Measurements from ENCODE around the gene MSANTD7. TPM values are rescaled to one million over a fixed set of nuclear protein-coding genes. Genes with fewer than 3 reads are reported as not detected.

Gene MSANTD7
- total and polyA plus RNA-seq, 2 of the 13 experiments (the other 11 are each of a cell fraction or from before 2014, with no cell fraction given): 3.7 to 16.7 TPM

DNA sequence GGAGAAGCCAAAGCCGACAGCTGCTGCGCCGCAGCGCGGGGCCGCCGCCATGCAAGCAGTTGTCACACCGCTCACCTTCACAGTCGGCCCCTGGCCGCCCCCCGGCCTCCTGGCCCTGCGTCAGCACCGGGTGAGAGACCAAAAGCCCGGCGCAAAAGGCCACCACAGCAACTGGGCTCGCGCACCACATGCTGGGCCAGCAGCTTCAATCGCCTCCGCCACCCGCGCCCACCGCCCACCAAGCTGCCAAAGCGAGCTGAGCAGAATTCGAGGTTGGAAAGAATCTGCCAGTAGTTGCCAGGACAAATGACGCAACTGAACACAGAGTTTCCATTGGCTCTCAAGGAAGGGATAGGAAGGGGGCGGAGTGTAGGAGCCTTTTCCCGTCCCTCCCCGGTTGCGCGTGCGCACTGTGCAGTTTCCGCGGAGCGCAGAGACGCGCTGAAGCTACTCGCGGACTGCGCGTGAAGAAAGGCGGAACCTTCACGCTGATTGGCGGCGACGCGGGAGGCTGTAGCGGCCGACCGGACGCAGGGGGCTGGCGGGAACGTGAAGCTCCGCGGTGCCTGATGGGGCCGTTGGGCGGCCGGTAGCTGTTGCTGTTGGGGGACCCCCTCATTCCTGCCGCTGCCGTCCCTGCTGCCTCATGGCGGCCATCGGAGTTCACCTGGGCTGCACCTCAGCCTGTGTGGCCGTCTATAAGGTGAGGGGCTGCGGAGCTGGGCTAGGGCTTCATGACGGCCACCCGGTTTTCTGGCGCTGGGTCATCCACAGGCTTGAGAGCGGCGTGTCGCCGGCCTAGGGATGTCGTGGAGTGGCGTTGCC, at the start of gene MSANTD7, which contains the start of the genes CDNF and HSPA14 (continued):
- TF ChIP-seq PHF8 (CRISPR knock-in tag; IDR thresholded peaks at IDR 0.05) (peak; percentile 93), ZNF800 (CRISPR knock-in tag; IDR thresholded peaks at IDR 0.05) (peak; percentile 76; the same call in 1 of the 2 replicates)
- TF ChIP-seq, protein P1, sequence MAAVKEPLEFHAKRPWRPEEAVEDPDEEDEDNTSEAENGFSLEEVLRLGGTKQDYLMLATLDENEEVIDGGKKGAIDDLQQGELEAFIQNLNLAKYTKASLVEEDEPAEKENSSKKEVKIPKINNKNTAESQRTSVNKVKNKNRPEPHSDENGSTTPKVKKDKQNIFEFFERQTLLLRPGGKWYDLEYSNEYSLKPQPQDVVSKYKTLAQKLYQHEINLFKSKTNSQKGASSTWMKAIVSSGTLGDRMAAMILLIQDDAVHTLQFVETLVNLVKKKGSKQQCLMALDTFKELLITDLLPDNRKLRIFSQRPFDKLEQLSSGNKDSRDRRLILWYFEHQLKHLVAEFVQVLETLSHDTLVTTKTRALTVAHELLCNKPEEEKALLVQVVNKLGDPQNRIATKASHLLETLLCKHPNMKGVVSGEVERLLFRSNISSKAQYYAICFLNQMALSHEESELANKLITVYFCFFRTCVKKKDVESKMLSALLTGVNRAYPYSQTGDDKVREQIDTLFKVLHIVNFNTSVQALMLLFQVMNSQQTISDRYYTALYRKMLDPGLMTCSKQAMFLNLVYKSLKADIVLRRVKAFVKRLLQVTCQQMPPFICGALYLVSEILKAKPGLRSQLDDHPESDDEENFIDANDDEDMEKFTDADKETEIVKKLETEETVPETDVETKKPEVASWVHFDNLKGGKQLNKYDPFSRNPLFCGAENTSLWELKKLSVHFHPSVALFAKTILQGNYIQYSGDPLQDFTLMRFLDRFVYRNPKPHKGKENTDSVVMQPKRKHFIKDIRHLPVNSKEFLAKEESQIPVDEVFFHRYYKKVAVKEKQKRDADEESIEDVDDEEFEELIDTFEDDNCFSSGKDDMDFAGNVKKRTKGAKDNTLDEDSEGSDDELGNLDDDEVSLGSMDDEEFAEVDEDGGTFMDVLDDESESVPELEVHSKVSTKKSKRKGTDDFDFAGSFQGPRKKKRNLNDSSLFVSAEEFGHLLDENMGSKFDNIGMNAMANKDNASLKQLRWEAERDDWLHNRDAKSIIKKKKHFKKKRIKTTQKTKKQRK (IDR thresholded peaks at IDR 0.05; ENCODE audit: low read length): no peak

GRCh38 chr10:14798636-14799035, 39.5 kb upstream of the MSANTD7 start:
- H3K27me3 ChIP-seq (ENCODE audit: control insufficient read depth in 1 of 2, insufficient read depth in 2 of 2, low read length in 2 of 2): no peaks in the 10 kb centered on the region; a peak in 1 of 5 replicates
- ATAC-seq: no peak
- H3K36me3 ChIP-seq (replicated peaks in 1 of 2; ENCODE audit: control insufficient read depth in 1 of 2, insufficient read depth in 2 of 2, low read length in 2 of 2): no peaks in the 10 kb centered on the region
- H3K4me1 ChIP-seq (ENCODE audit: insufficient read depth, low read length): no peaks in the 10 kb centered on the region
- H3K9me3 ChIP-seq (ENCODE audit: low read length): no peaks in the 10 kb centered on the region
- no peaks in the 10 kb centered on the region for H3K79me2 ChIP-seq (ENCODE audit: insufficient read depth, low read length)
- H3K27ac ChIP-seq (ENCODE audit: extremely low read length, insufficient read depth, low read length): no peak overlapping the region
- no peak overlapping the region for H3K9ac ChIP-seq (ENCODE audit: insufficient read depth, low read depth, low read length)
- H2AFZ ChIP-seq (ENCODE audit: low read length): no peak overlapping the region
- no peaks in the 10 kb centered on the region for H4K20me1 ChIP-seq (ENCODE audit: insufficient read depth, low read length)
- H3K4me3 ChIP-seq (replicated peaks in 1 of 3; ENCODE audit: insufficient read depth in 1 of 3, low read depth in 2 of 3, low read length in 3 of 3): no peak overlapping the region
- intact Hi-C loops (cut with micrococcal nuclease; ENCODE audit: unreplicated experiment) (no loop called here), in situ Hi-C loops (cut with HindIII; ENCODE audit: extremely low pct_ligation_motif_present, low pct_unique_long_range_greater_than_20kb) (no loop called here)
- H3K4me2 ChIP-seq (ENCODE audit: low read depth, low read length): no peak overlapping the region
- DNase-seq (ENCODE audit: low spot score): no peak
- POLR2A ChIA-PET: no interaction called here
- TF ChIP-seq NR2F1 (CRISPR knock-in tag; IDR thresholded peaks at IDR 0.05): no peak
- no peak for TF ChIP-seq ZNF263 (CRISPR knock-in tag; IDR thresholded peaks at IDR 0.05)
- TF ChIP-seq MIER2 (CRISPR knock-in tag; IDR thresholded peaks at IDR 0.05): no peak
- TF ChIP-seq MAF1 (CRISPR knock-in tag; IDR thresholded peaks at IDR 0.05; ENCODE audit: borderline replicate concordance): no peak
- TF ChIP-seq MYNN (CRISPR knock-in tag; IDR thresholded peaks at IDR 0.05; ENCODE audit: low read depth): no peak
- no peak for TF ChIP-seq NONO (IDR thresholded peaks at IDR 0.05)
- no peak for TF ChIP-seq NONO (CRISPR knock-in tag; conservative IDR thresholded peaks at IDR 0.05)
- TF ChIP-seq ZNF782 (CRISPR knock-in tag; IDR thresholded peaks at IDR 0.05; ENCODE audit: borderline replicate concordance): no peak
- CTCF ChIA-PET (ENCODE audit: low intra/inter-chr PET ratio, low total read pairs): no interaction called here
- BruUV-seq (replicated peaks): no TSS peak
- WGBS (ENCODE audit: low lambda C conversion rate): under 1% methylated on average over 5 of the region's 5 CpGs
- FAIRE-seq: no peak
